ENCODE results near the gene AHI1.

DNA sequence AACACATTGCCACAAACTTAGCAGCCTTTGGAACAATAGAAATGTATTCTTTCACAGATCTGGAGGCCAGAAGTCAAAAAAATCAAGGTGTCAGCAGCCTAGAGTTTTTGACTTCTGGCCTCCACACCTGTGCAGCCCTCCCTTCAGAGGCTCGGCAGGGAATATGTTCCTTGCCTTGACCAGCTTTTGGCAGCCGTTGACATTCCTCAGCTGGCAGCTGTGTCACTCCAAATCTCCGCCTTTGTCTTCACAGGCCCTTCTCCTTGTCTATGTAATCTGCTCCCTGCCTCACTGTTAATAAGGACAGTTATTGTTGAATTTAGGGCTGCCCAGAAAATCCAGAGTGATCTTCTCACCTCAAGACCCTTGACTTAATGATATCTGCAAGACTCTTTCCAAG, 17.2 kb upstream of the AHI1 start:
- TF ChIP-seq, protein P1, sequence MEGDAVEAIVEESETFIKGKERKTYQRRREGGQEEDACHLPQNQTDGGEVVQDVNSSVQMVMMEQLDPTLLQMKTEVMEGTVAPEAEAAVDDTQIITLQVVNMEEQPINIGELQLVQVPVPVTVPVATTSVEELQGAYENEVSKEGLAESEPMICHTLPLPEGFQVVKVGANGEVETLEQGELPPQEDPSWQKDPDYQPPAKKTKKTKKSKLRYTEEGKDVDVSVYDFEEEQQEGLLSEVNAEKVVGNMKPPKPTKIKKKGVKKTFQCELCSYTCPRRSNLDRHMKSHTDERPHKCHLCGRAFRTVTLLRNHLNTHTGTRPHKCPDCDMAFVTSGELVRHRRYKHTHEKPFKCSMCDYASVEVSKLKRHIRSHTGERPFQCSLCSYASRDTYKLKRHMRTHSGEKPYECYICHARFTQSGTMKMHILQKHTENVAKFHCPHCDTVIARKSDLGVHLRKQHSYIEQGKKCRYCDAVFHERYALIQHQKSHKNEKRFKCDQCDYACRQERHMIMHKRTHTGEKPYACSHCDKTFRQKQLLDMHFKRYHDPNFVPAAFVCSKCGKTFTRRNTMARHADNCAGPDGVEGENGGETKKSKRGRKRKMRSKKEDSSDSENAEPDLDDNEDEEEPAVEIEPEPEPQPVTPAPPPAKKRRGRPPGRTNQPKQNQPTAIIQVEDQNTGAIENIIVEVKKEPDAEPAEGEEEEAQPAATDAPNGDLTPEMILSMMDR (optimal IDR thresholded peaks at IDR 0.05 in 1 of 3, IDR thresholded peaks at IDR 0.05 in 1 of 3, conservative IDR thresholded peaks at IDR 0.05 in 1 of 3; ENCODE audit: extremely low read depth in 1 of 3, insufficient read depth in 2 of 3, low read length in 3 of 3): no peak
- TF ChIP-seq EZH2 (IDR thresholded peaks at IDR 0.05; ENCODE audit: low read length): no peak

Data from keratinocyte (primary cell).